ENCODE measurements around the gene SEMA5A.

SEMA5A gene

DNA sequence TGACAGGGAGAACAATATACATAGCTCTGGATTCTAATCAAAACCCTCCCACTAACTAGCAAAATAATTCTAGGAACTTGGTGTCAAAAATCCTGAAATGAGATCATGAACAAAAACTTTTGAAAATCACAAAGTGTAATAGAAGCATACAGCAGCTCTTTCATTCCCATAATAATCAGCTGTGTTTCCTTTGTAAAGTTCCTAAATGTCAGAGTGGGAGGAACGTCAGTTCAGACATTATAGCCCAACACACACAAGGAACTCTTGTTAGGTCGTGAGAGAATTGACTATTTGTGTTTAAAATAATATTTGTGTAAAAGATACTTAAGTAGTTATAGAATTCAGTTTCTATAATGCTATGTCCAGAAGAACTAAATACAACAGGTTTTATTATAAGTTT lies 312.8 kb downstream of the SEMA5A start:
- H3K4me3 ChIP-seq (ENCODE audit: low read depth, low read length), result no peak overlapping the region
- no peak for TF ChIP-seq CTCF (conservative IDR thresholded peaks at IDR 0.05; ENCODE audit: low read depth, low read length)
- DNase-seq (ENCODE audit: low read depth), result no peak

DNA sequence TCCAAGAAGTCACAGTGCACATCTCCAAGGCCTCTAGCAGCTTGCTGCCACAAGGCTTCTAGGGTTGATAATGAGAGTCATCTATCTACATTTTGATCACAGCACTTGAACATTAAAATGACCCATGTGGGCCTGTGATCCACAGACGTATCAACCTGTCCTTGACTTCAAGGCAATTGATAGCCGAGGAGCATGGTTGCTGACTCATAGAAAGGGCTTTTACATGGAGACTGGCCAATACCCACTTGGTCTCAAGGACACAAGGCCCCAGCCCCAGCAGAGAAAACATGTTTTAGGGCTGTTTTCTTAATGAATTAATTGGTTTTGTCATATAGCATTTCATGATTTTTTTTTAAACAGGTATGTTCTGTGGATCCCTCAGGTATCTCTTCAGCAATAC lies 314.0 kb downstream of the SEMA5A start:
- TF ChIP-seq CTCF (conservative IDR thresholded peaks at IDR 0.05; ENCODE audit: low read depth, low read length), result no peak
- no peak overlapping the region for H3K4me3 ChIP-seq (ENCODE audit: low read depth, low read length)
- DNase-seq (ENCODE audit: low read depth), result no peak

GRCh38 chr5:9230355-9230754 lies 315.5 kb downstream of the SEMA5A start:
- H3K4me3 ChIP-seq (ENCODE audit: low read depth, low read length), result no peak overlapping the region
- TF ChIP-seq CTCF (conservative IDR thresholded peaks at IDR 0.05; ENCODE audit: low read depth, low read length), result no peak
- no peak for DNase-seq (ENCODE audit: low read depth)

GRCh38 chr5:9226016-9226536 lies 319.8 kb downstream of the SEMA5A start:
- H3K4me3 ChIP-seq (ENCODE audit: low read depth, low read length), result no peak overlapping the region
- TF ChIP-seq CTCF (conservative IDR thresholded peaks at IDR 0.05; ENCODE audit: low read depth, low read length), result no peak
- DNase-seq (ENCODE audit: low read depth), result no peak

DNA sequence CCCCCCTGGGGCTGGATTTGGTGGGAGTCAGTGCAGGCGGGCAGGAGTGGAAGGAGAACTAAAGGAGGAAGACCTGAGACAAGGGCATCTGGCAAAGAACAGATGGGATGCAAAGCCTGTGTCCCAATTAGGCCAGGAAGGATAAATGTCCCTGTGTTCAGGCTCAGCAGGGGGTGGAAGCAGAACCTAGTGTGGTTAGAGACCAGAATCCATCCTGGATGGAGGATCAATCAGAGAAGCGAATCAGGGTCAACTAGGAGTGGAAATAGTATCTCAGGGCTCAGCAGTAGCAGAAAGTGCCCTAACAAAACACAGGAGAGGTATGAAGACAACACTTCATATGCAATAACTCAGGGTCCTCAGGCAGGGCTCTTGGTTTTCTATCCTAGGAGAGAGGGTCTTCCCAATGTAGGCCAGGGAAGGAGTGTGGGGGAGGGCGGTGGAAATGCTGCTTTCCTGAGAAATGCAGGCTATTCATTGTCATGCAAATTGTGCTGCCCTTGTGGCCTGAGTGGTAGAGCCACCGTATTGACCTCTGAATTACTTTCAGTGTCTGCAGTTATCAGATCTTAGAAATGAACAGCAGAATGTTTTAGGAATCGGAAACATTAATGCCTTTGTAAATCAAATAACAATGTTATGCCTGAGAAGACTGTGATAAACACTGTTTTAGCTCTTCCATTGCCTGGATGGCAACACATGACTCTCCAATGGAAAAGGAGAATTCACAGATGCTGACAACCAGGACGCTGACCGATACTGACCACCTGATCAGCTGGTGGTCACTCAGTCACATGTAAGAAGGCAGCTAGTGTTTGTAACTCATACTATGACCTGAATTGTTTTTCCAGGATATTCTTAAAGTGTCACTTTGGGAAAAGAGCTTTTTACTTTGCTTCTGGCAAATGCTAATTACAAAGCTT lies 323.6 kb downstream of the SEMA5A start:
- H3K4me3 ChIP-seq (ENCODE audit: low read depth, low read length), result no peak overlapping the region
- TF ChIP-seq CTCF (conservative IDR thresholded peaks at IDR 0.05; ENCODE audit: low read depth, low read length), result no peak
- DNase-seq (ENCODE audit: low read depth), result no peak

GRCh38 chr5:9218358-9218757 lies 327.5 kb downstream of the SEMA5A start:
- no peak for TF ChIP-seq CTCF (conservative IDR thresholded peaks at IDR 0.05; ENCODE audit: low read depth, low read length)
- H3K4me3 ChIP-seq (ENCODE audit: low read depth, low read length), result no peak overlapping the region
- DNase-seq (ENCODE audit: low read depth), result no peak

DNA sequence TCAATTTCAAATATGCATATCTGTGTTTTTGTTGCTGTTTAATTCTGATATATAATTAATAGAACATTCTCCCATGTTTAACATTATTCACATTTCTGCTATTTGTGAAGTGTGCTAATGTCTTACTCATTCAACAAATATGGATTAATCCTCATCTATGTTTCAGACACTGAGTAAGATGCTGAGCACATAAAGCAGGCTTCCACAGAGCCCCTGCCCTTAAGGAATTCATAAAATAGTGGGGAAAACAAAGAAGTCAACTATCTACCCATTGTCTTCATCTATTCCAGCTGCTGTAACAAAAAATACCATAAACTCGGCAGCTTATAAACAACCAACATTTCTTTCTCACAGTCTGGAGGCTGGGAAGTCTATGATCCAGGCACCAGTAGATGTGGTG lies 333.3 kb downstream of the SEMA5A start:
- no peak for DNase-seq (ENCODE audit: low read depth)
- no peak for TF ChIP-seq CTCF (conservative IDR thresholded peaks at IDR 0.05; ENCODE audit: low read depth, low read length)
- no peak overlapping the region for H3K4me3 ChIP-seq (ENCODE audit: low read depth, low read length)

Measured in choroid plexus epithelial cell (primary cell).